Measurements from ENCODE around the gene FLYWCH2.

Gene FLYWCH2

GRCh38 chr16:2946649-2947048 lies 63.6 kb downstream of the FLYWCH2 start:
- no peak for DNase-seq

All from DMS79 treated with DMSO at 0.1 percent for 48 hours (cell line).